Small intestine (tissue), 7 donors: ENCODE data around the gene ADAMTSL1. TPM values are rescaled to one million over a fixed set of nuclear protein-coding genes. Genes with fewer than 3 reads are reported as not detected.

Experiments
- DNase-seq, 2 donors: peaks; one replicate each; pipeline versions ENCODE4 v3.0.0 to v3.0.0-alpha.2; 2013
- FAIRE-seq: peaks from 2 replicates; lab custom pipeline; 2012; peaks lifted over from hg19 to GRCh38; lab: Jason Lieb, UNC
- H3K27ac ChIP-seq, 3 donors: one replicate each; pipeline ENCODE4 v1.5.1; 2013; ENCODE audit warnings: low read length in 2 of 3, mild to moderate bottlenecking in 2 of 3, control low read depth in 1 of 3, inconsistent platforms in 1 of 3, low read depth in 1 of 3, moderate library complexity in 1 of 3
- H3K27me3 ChIP-seq, 3 donors: one replicate each; pipeline ENCODE4 v1.6.1; 2013; ENCODE audit warnings: low read length in 3 of 3, inconsistent platforms in 1 of 3; ENCODE audit not compliant: control insufficient read depth in 3 of 3, insufficient read depth in 3 of 3
- H3K36me3 ChIP-seq, 3 donors: one replicate each; pipeline ENCODE4 v1.6.1; 2013; ENCODE audit warnings: low read length in 3 of 3, inconsistent platforms in 1 of 3, low read depth in 1 of 3, mild to moderate bottlenecking in 1 of 3, moderate library complexity in 1 of 3; ENCODE audit not compliant: control insufficient read depth in 3 of 3, insufficient read depth in 2 of 3
- H3K4me1 ChIP-seq, 3 donors: one replicate each; pipeline ENCODE4 v1.6.1; 2013; ENCODE audit warnings: low read length in 2 of 3, inconsistent platforms in 1 of 3, low read depth in 1 of 3, mild to moderate bottlenecking in 1 of 3, moderate library complexity in 1 of 3; ENCODE audit not compliant: control insufficient read depth in 3 of 3, insufficient read depth in 2 of 3
- H3K4me3 ChIP-seq, 3 donors: one replicate each; pipeline ENCODE4 v1.5.1; 2013; ENCODE audit warnings: low read length in 3 of 3, control low read depth in 1 of 3, inconsistent platforms in 1 of 3, low read depth in 1 of 3, mild to moderate bottlenecking in 1 of 3, moderate library complexity in 1 of 3
- H3K9me3 ChIP-seq, 2 donors: one replicate each; pipeline ENCODE4 v1.6.1; 2013; ENCODE audit warnings: low read depth in 1 of 2, low read length in 1 of 2; ENCODE audit not compliant: control insufficient read depth in 2 of 2, insufficient read depth in 1 of 2
- WGBS, 3 donors: extraction: QIAGEN DNeasy Blood & Tissue Kit; methylation state at CpG; one replicate each; pipeline ENCODE4 v1.1.7; 2013; 5-methylcytosine and 5-hydroxymethylcytosine counted together
- polyA plus RNA-seq, 4 donors: library from polyadenylated mRNA; stranded (reverse) in 3 of 4; unstranded in 1 of 4; fragments of 200-250 nt in 3 of 4; fragments of 120-200 nt in 1 of 4; gene quantifications; one replicate each; pipeline versions ENCODE4 v1.2.1 to v1.2.3, GENCODE V29; 2013
- donor health status: healthy with polysubstance abuse.
- donor health status: control.
- donor health status: control.
- donor health status: Bipolar disorder and iron deficiency.
- donor health status: healthy.

Gene ADAMTSL1
- polyA plus RNA-seq, 4 donors: 0.97 to 1.6 TPM; not detected in 2

- FAIRE-seq (no peak), DNase-seq (no peak)
- H3K4me1 ChIP-seq: no peaks in the 10 kb centered on the region
- no peaks in the 10 kb centered on the region for H3K9me3 ChIP-seq
- no peaks in the 10 kb centered on the region for H3K36me3 ChIP-seq
- no peak overlapping the region for H3K27ac ChIP-seq
- H3K27me3 ChIP-seq: no peaks in the 10 kb centered on the region
- no peak overlapping the region for H3K4me3 ChIP-seq
These were observed 112.0 kb downstream of the ADAMTSL1 start for GRCh38 chr9:18585996-18586395.

- Histone ChIP-seq H3K9me3 (peaks cover 0 to 4% of the 10 kb centered on the region in 2 donors), H3K4me1 (no peaks in the 10 kb centered on the region), H3K27me3 (no peaks in the 10 kb centered on the region), H3K4me3 (no peak overlapping the region), H3K27ac (no peak overlapping the region), H3K36me3 (no peaks in the 10 kb centered on the region)
- DNase-seq (no peak), FAIRE-seq (no peak)
- WGBS, 3 donors: 83 to 94% (median 89%) methylated on average over 2 of the region's 2 CpGs
These were observed 114.0 kb downstream of the ADAMTSL1 start for GRCh38 chr9:18588002-18588401.

GRCh38 chr9:18591261-18591660 is 117.3 kb downstream of the ADAMTSL1 start:
- no peak overlapping the region for H3K27ac ChIP-seq
- no peak overlapping the region for H3K4me3 ChIP-seq
- no peak for FAIRE-seq
- peaks cover 0 to 10% of the 10 kb centered on the region in 2 donors for H3K9me3 ChIP-seq
- DNase-seq: no peak
- no peaks in the 10 kb centered on the region for H3K36me3 ChIP-seq
- 95 to 97% (median 96%) methylated on average over 2 of the region's 2 CpGs for WGBS, 3 donors
- H3K27me3 ChIP-seq: no peaks in the 10 kb centered on the region
- H3K4me1 ChIP-seq: no peaks in the 10 kb centered on the region

- Histone ChIP-seq H3K4me1 (no peaks in the 10 kb centered on the region), H3K4me3 (no peak overlapping the region), H3K9me3 (peaks cover 0 to 10% of the 10 kb centered on the region in 2 donors), H3K27me3 (no peaks in the 10 kb centered on the region), H3K27ac (no peak overlapping the region), H3K36me3 (no peaks in the 10 kb centered on the region)
- no peak for DNase-seq
- no peak for FAIRE-seq
These were observed 120.9 kb downstream of the ADAMTSL1 start for GRCh38 chr9:18594837-18595236.

- Histone ChIP-seq H3K4me1 (no peaks in the 10 kb centered on the region), H3K36me3 (no peaks in the 10 kb centered on the region), H3K27me3 (no peaks in the 10 kb centered on the region), H3K27ac (no peak overlapping the region), H3K9me3 (peaks cover 0 to 10% of the 10 kb centered on the region in 2 donors), H3K4me3 (no peak overlapping the region)
- DNase-seq (no peak), FAIRE-seq (no peak)
- 70 to 81% (median 80%) methylated on average over 3 of the region's 3 CpGs for WGBS, 3 donors
These were observed 121.6 kb downstream of the ADAMTSL1 start for GRCh38 chr9:18595597-18595996.

- Histone ChIP-seq H3K27me3 (no peaks in the 10 kb centered on the region), H3K36me3 (no peaks in the 10 kb centered on the region), H3K27ac (no peak overlapping the region), H3K4me1 (no peaks in the 10 kb centered on the region), H3K9me3 (peaks cover 0 to 7% of the 10 kb centered on the region in 2 donors), H3K4me3 (no peak overlapping the region)
- 40 to 53% (median 48%) methylated on average over 1 of the region's 1 CpG for WGBS, 3 donors
- DNase-seq (no peak), FAIRE-seq (no peak)
These were observed 123.0 kb downstream of the ADAMTSL1 start for GRCh38 chr9:18596920-18597319.

GRCh38 chr9:18598969-18599368 is 125.0 kb downstream of the ADAMTSL1 start:
- no peaks in the 10 kb centered on the region for H3K36me3 ChIP-seq
- no peak for FAIRE-seq
- no peak for DNase-seq
- no peak overlapping the region for H3K4me3 ChIP-seq
- peaks cover 0 to 6% of the 10 kb centered on the region in 2 donors for H3K9me3 ChIP-seq
- no peaks in the 10 kb centered on the region for H3K27me3 ChIP-seq
- no peaks in the 10 kb centered on the region for H3K4me1 ChIP-seq
- WGBS, 3 donors: 62 to 73% (median 67%) methylated on average over 1 of the region's 1 CpG
- H3K27ac ChIP-seq: no peak overlapping the region

- DNase-seq: no peak
- H3K27me3 ChIP-seq: no peaks in the 10 kb centered on the region
- H3K27ac ChIP-seq: no peak overlapping the region
- no peaks in the 10 kb centered on the region for H3K9me3 ChIP-seq
- H3K36me3 ChIP-seq: no peaks in the 10 kb centered on the region
- H3K4me3 ChIP-seq: no peak overlapping the region
- no peak for FAIRE-seq
- H3K4me1 ChIP-seq: no peaks in the 10 kb centered on the region
These were observed 127.1 kb downstream of the ADAMTSL1 start for GRCh38 chr9:18601026-18601425.

GRCh38 chr9:18601956-18602355 is 128.0 kb downstream of the ADAMTSL1 start:
- Histone ChIP-seq H3K9me3 (no peaks in the 10 kb centered on the region), H3K36me3 (no peaks in the 10 kb centered on the region), H3K4me3 (no peak overlapping the region), H3K27me3 (no peaks in the 10 kb centered on the region), H3K4me1 (no peaks in the 10 kb centered on the region), H3K27ac (no peak overlapping the region)
- no peak for FAIRE-seq
- WGBS, 3 donors: 64 to 76% (median 75%) methylated on average over 2 of the region's 2 CpGs
- DNase-seq: no peak
